Left lung (tissue), 10 donors: Measurements from ENCODE around the gene TTLL10. TPM values are rescaled to one million over a fixed set of nuclear protein-coding genes. Genes with fewer than 3 reads are reported as not detected.
A peak's percentile ranks its signal among the peaks of the same experiment; 100 is the strongest.

Experiments
- ATAC-seq: fragments of 200-7000 bp; cut with Tn5 transposase; one replicate; pipeline ENCODE4 v1.9.1; 2020; ENCODE audit warnings: moderate library complexity
- DNase-seq, 4 donors: peaks; one replicate each; pipeline ENCODE4 v3.0.0-alpha.2; 2013 to 2020
- H3K27ac ChIP-seq, 2 donors: fragments of 200-600 bp; sonication (generic) in 1 of 2; one replicate each; pipeline versions ENCODE4 v1.5.0 to v1.8.0; 2020 to 2021
- H3K27me3 ChIP-seq, 2 donors: fragments of 200-600 bp; sonication (generic) in 1 of 2; one replicate each; pipeline versions ENCODE4 v1.5.0 to v1.8.0; 2020 to 2021
- H3K36me3 ChIP-seq, 2 donors: fragments of 200-600 bp; sonication (generic) in 1 of 2; one replicate each; pipeline versions ENCODE4 v1.5.0 to v1.8.0; 2020 to 2021
- H3K4me1 ChIP-seq, 2 donors: fragments of 200-600 bp; one replicate each; pipeline ENCODE4 v1.8.0; 2021
- H3K4me3 ChIP-seq, 2 donors: fragments of 200-600 bp; sonication (generic) in 1 of 2; one replicate each; pipeline versions ENCODE4 v1.5.0 to v1.8.0; 2020 to 2021; ENCODE audit warnings: mild to moderate bottlenecking in 1 of 2
- H3K9me3 ChIP-seq, 2 donors: fragments of 200-600 bp; sonication (generic) in 1 of 2; one replicate each; pipeline versions ENCODE4 v1.5.0 to v1.8.0; 2020 to 2021
- CTCF ChIP-seq, 2 donors: fragments of 200-600 bp; sonication (generic) in 1 of 2; IDR thresholded peaks; one replicate each; pipeline versions ENCODE4 v1.5.0 to v1.8.0; 2021; ENCODE audit warnings: antibody characterized with exemption in 2 of 2
- intact Hi-C, 2 donors: fragments of 100-400 bp; cut with DNase I; formaldehyde crosslinking; loops; one replicate each; pipeline versions ENCODE4 v1.11.2 to v1.14.2; 2022
- polyA plus RNA-seq, 6 donors: library from polyadenylated mRNA; unstranded; fragments of 120-200 nt; gene quantifications; one replicate each; pipeline ENCODE4 v1.2.1, GENCODE V29; 2013; ENCODE audit not compliant: insufficient read length in 6 of 6
- total RNA-seq, 2 donors: library from RNA; stranded (reverse); fragmentation: NEBNext Ultra II Directional; extraction: Animal tissue kit (Norgen Biotek cat#: 25700); gene quantifications; one replicate each; pipeline ENCODE4 v1.2.1, GENCODE V29; 2021
- donor health status: DM: no; HTN: yes; CAD: no.
- donor health status: DM: no; HTN: no; CAD: no.

The TTLL10 gene
- total and polyA plus RNA-seq, 8 donors = 0.17 to 4.6 (median 1.7) TPM

- no peak overlapping the region for H3K4me3 ChIP-seq
- no peaks in the 10 kb centered on the region for H3K36me3 ChIP-seq
- H3K9me3 ChIP-seq = no peaks in the 10 kb centered on the region
- intact Hi-C loops = no loop called here
- TF ChIP-seq CTCF (IDR thresholded peaks at IDR 0.05) = no peak
- no peak for DNase-seq
- ATAC-seq = no peak
- H3K27ac ChIP-seq = no peak overlapping the region
- H3K27me3 ChIP-seq = no peaks in the 10 kb centered on the region
- peaks cover 5 to 12% of the 10 kb centered on the region in 2 donors for H3K4me1 ChIP-seq
These were observed 17.3 kb upstream of the TTLL10 start for GRCh38 chr1:1156140-1157032.

- Histone ChIP-seq H3K27me3 (peaks cover 0 to 1% of the 10 kb centered on the region in 2 donors), H3K36me3 (no peaks in the 10 kb centered on the region), H3K9me3 (no peaks in the 10 kb centered on the region), H3K4me3 (no peak overlapping the region), H3K27ac (no peak overlapping the region), H3K4me1 (peaks cover 5 to 12% of the 10 kb centered on the region in 2 donors)
- intact Hi-C loops = no loop called here
- DNase-seq (no peak), ATAC-seq (no peak)
- TF ChIP-seq CTCF (IDR thresholded peaks at IDR 0.05) = no peak
These were observed 16.7 kb upstream of the TTLL10 start for GRCh38 chr1:1157033-1157365.

- peaks cover 5 to 12% of the 10 kb centered on the region in 2 donors for H3K4me1 ChIP-seq
- peak overlapping the region; percentile 48 to 56 for H3K4me3 ChIP-seq
- H3K9me3 ChIP-seq = no peaks in the 10 kb centered on the region
- peak; percentile 94 for ATAC-seq
- no peaks in the 10 kb centered on the region for H3K36me3 ChIP-seq
- peak overlapping the region; percentile 95 for H3K27ac ChIP-seq
- DNase-seq = peak in 3 of 4 donors; percentile 89 to 96 (median 92)
- peaks cover 0 to 6% of the 10 kb centered on the region in 2 donors for H3K27me3 ChIP-seq
- intact Hi-C loops = no loop called here
- no peak for TF ChIP-seq CTCF (IDR thresholded peaks at IDR 0.05)
These were observed 16.2 kb upstream of the TTLL10 start for GRCh38 chr1:1157426-1157913.

- Histone ChIP-seq H3K9me3 (no peaks in the 10 kb centered on the region), H3K4me1 (peaks cover 5 to 12% of the 10 kb centered on the region in 2 donors), H3K4me3 (peak overlapping the region; percentile 48 to 56), H3K36me3 (no peaks in the 10 kb centered on the region), H3K27ac (peak overlapping the region; percentile 95), H3K27me3 (peaks cover 0 to 12% of the 10 kb centered on the region in 2 donors)
- no peak for TF ChIP-seq CTCF (IDR thresholded peaks at IDR 0.05)
- ATAC-seq (peak; percentile 57), DNase-seq (peak in 2 of 4 donors; percentile 52 to 56)
- intact Hi-C loops = no loop called here
These were observed 15.6 kb upstream of the TTLL10 start for GRCh38 chr1:1157914-1158710.
